NCI-H1105 treated with DMSO at 0.1 percent for 48 hours (cell line): ENCODE results near the gene INSYN1.
"Not testable (repeated sequence)": the region's sequence is repeated elsewhere in the genome, so short reads cannot be mapped to it uniquely, and the experiment has no call there.

ENCODE experiments used
- DNase-seq: peaks from one replicate; lab custom pipeline; 2025; lab: John Stamatoyannopoulos, UW

INSYN1 gene, protein sequence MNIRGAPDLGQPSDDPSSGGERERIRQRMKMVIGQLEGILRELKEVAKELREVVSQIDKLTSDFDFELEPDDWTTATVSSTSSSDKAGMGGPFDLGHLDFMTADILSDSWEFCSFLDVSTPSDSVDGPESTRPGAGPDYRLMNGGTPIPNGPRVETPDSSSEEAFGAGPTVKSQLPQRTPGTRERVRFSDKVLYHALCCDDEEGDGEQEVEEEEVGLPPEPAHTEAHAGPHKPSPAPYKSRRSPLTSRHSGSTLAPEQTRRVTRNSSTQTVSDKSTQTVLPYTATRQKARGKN

DNA sequence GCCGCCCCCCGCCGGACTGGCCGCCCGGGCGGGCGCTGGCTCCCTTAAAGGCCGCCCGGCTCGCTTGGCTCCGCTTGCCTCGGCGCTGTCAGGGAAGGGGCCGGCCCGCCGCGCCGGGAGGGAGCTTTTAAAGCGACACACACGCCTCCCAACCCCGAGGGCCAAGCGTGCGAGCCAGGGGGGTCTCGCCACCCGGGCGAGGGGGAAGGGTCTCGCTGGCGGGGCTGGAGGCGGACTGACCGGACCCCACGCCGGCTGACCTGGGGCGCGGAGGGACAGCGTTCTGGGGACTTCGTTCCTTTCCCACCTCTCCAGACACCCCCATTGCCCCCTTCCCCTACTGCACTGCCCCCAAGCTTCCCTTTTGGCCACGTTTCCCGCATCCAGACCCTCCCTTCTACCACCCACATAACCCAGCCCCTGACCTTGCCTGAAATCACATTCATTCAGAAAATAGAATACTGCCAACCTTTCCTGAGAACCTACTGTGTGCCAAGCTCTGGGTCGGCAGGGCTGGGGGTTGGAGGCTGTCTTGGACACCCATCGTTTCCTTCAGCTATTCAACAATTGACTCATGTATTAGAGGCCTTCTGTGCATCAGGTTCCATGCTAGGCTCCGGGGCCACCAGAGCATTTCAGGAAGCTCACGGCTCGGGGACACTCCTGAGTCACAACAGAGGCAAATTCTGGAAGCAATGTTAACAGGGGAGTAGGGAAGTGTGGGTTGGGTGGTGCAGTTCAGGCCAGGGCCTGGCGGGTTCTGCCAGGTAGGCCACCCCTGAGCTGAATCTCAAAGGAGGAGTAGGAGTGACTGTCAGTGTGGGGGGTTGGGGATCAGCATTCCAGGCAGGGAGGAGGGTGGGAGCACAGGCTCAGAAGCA, at the start of gene INSYN1:
TSS of gene INSYN1 (minus strand) at position 102 of the 881 bp plus-strand sequence. CDS start 2,221 bp downstream, outside the sequence.
- no peak for DNase-seq

DNA sequence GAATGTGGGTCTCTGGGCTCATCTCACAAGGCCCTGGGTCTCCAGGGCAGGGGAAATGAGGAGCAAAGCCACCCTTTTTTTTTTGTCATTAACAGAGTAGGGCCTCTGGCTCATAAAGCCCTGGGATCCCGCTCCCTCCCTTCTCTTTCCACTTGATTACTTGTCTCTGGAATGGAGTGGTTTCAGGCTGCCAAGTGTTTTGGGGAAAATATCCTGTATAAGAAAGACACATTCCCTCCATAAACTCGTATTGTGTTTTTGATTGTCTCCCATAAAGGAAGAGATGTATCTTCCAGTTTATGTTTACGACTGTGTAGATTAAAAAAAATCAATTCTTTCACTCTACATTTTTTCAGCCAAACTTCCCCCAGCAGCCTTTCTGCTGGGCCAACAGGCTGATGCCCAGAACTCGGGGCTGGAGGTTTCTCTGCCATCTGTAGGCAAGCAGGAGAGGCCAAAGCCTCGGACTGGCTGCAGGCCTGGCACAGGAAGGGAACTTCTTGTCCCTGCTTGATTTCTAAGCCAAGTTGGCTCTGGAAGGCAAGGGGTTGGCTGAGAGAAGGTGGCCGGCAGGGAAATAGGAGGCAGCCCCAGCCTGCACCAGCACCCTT, 49.4 kb upstream of the INSYN1 start:
- no peak for DNase-seq

DNA sequence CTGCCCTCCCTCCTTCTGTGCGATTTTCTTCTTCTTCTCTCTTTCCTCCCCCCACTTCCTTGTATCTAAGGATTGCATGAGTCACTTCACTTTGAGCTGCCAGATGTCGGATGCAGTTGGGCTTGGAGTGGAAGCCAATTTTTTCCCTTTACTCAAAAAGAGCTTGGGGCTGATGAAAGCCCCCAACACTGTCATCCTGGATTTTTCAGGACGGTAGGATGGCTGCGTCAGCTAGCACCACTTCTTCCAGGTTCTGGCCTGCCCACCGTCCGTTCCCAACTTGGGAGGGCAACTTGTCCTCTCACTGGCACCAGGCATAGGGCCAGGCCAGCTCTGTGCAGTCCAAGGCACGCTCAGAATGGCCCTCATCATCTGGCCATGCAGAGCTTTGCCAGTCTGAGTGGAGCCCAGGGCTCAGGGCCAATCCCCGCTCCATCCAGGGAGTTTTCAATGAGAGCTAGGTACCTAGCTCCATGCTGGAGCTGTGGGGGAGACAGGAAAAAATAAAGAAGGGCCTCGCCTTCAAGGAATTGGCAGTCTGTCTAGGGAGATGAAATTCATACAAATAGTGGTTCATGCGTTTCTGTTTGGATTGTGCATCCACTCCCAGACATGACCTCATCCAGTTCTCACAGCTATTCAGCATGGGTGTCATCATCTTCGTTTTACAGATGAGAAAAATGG, 47.7 kb upstream of the INSYN1 start:
- no peak for DNase-seq

GRCh38 chr15:73799466-73799865, 46.3 kb upstream of the INSYN1 start:
- DNase-seq, result no peak

- no peak for DNase-seq
These were observed 44.4 kb upstream of the INSYN1 start for GRCh38 chr15:73797366-73798158.

- DNase-seq, result no peak
These were observed 43.2 kb upstream of the INSYN1 start for GRCh38 chr15:73796331-73796831.

GRCh38 chr15:73794443-73795133, 41.4 kb upstream of the INSYN1 start:
- DNase-seq, result no peak

DNA sequence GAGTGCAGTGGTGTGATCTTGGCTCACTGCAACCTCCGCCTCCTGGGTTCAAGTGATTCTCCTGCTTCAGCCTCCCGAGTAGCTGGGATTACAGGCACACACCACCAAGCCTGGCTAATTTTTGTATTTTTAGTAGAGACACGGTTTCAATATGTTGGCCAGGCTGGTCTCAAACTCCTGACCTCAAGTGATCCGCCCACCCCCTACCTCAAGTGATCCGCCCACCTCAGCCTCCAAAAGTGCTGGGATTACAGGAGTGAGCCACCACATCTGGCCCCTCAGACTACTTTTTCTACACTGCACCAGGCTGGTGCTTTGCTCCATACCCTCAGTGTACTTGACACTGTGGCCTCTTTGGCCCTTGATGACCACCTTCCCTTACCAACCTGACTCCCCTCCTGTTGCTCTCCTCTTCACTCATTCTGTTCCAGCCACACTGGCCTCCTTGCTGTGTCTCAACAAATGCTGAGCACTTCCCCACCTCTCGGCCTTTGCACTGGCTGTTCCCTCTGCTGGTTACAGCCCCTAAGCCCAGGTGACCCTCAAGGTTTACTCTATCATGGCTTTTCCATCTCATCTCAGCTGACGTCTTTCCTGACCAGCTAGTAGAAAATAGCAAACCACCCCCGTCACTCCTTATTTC, 39.9 kb upstream of the INSYN1 start:
- DNase-seq, result not testable (repeated sequence)

DNA sequence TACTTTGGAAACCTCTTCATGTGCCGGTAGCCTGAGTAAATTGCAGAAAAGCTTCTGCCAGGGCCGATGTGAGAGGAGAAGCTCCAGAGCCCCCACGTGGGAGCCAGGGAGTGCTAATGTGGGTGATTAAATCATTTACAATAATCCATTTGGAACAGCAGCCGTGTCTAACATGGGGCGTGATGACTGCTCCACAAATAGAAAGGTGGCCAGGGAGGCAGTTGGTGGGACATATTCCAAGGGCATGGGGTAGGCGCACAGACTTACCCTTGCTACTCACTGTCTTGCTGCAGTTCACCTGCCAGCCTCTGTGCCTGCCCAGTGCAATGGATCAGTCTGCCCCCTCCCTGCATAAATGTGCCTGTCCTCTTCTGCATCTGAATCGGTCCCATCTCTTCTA, 39.3 kb upstream of the INSYN1 start:
- no peak for DNase-seq

DNA sequence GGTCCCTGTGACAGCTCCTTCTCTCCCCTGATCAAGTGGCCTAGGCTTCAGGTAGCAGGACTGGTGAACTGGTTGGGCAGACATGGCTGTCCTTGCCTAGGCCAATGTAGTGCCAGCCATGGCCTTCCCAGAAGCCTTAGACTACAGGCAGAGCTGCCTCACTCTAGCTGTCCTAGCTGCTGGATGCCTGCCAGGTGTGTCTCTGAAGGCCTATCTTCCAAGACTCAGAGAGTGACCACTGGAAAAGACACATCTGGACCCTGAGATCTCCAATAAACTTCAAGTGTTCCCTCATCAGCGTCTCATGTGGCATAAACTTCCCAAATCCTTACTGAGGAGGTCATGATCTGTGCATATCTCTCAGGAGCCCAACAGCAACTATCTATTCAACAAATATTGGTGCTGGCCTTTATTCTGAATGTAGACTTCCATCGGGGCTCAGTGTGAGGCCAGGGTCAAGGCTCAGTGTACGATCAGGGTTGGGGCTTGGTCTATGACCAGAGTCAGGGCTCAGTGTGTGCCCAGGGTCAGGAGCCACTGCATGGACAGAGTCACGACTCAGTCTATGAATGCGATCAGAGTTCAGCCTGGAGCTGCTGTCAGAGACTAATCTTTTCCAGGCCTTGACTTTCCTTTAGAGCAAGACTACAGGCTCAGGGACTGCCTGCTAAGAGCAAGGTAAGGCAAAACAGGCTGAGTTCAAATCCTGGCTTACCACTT, 36.5 kb upstream of the INSYN1 start:
- no peak for DNase-seq

DNA sequence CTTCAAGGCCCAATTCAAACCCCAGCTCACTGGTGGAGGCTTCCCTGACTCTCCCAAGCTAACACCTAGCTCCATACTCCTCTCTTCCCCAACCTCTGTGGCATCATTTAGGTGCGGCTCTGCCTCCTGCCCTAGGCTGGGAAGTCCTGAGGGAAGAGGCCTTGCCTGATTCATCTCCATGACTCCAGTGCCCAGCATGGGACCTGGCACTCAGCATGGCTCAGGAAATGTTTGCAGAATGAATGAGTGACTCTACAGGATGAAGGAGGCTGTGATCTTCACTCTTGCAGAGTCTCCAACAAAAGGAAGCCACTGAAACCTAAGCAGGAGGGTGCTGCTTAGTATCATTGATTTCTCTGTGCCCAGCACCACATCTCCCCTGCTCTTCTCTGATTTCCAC, 34.5 kb upstream of the INSYN1 start:
- no peak for DNase-seq

- DNase-seq, result no peak
These were observed 33.4 kb upstream of the INSYN1 start for GRCh38 chr15:73786538-73786937.

GRCh38 chr15:73785256-73786014, 32.3 kb upstream of the INSYN1 start:
- not testable (repeated sequence) for DNase-seq

DNA sequence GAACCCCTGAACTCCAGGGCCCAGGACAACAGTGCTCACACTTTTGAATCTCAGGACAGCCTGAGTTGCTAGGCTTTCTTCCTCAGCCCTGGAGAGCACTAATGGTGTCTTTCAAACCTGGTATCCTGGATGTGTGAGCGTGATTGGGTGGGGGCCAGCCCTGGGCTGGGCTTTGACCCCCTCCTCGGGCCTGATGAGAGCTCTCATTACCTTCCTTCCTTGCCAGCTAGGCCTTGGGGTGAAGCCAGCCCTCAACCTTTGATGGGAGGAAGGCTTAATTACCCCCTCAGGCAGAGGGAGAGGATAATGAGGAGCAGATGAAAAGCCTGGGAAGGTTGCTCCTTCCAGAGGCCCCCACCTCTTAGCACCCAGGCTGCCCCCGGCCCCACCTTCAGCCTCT, 31.1 kb upstream of the INSYN1 start:
- DNase-seq, result peak; percentile 40

DNA sequence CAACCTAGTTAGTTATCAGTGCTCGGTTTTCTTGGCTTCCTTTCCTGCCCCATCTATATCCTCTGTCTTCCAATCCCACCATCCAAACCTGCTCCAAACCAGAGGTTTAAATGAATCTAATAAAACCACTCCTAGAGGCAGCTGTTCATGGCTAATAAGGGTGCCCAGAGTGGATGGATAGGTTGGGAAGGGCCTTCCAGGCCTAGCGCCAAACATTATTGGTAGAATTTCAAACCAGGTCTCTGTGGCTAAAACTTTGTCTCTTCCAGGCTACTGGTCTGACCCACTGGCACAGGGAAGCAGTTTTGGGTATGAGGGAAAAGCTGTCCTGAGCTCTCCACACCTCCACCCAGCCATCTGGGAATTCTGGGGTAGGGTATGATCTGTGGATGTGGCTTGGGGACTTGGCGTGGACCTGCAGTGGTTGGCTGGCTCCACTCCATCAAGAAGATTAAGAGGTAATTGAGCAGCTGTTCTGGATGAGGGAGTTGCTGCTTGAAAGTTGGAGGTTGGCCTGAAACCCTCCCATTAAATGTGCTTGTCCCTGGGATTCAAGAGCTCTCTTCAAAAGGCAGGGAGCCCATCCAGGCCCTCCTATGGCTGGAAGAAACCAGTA, 29.3 kb upstream of the INSYN1 start:
- DNase-seq, result peak; percentile 20

DNA sequence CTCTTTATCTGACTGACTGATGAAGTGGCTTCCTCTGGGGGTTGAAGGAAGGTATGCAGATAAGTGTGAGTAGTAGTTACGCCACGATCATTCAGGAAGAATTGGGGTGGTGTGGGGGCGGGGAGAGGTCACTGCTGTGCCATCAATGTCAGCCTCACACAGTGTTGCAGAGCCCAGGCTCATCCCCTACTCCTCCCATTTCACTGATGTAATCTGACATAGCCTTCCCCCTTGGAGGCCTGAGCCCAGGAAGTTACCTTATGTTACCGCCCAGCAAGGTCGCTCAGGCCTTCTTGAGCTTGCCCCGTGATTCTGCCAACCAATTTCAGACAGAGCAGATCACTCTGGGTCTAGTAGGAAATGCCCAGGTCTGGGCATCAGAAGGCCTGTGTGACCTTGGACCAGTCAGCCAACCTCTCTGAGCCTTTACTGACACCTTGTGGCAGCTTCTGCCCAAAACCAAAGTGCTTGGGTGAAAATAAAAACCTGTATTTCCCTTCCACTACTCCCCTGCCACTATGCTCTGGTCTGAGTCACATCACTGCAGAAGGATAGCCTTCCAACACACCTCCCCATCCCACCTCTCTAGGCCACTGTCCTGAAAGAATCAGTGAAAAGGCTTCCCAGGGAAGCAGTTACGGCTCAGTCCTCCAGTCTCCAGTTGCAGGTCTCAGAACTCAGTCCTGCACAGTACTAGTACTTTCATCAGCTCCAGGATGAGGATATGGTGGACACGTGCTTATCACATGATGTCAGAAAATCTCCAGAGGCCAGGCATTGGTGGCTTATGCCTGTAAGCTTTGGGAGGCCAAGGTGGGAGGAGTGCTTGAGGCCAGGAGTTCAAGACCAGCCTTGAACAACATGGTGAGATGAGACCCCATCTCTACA, 28.1 kb upstream of the INSYN1 start:
- no peak for DNase-seq

DNA sequence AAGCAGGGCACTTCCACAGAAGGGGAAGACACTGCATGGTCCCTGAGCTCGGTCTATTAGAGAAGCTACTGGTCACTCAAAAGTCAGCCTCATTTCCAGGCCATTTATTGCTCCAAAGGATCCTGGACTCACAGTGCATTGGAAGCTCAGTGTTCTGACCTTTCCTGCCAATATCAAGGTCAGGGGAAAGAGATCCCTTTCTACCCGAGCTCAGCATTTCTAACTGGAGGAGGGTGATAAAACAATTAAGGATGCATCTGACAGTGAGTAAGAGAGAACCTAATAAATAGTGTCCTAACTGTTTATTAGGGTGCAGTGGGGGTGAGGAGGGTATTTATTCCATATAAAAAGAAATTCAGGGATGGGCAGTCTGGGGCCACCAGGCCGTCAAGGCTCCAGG, 26.8 kb upstream of the INSYN1 start:
- no peak for DNase-seq
